Suprapubic skin (tissue), 4 donors: ENCODE results near the gene FSTL4. TPM values are rescaled to one million over a fixed set of nuclear protein-coding genes. Genes with fewer than 3 reads are reported as not detected.

Experiments used
- DNase-seq, 2 donors: peaks; one replicate each; pipeline ENCODE4 v3.0.0-alpha.2; 2019; ENCODE audit warnings: low spot score in 2 of 2
- H3K27ac ChIP-seq: fragments of 200-600 bp; sonication (generic); one replicate; pipeline ENCODE4 v1.5.1; 2019
- H3K27me3 ChIP-seq: fragments of 200-600 bp; sonication (generic); one replicate; pipeline ENCODE4 v1.5.1; 2019
- H3K36me3 ChIP-seq: fragments of 200-600 bp; sonication (generic); one replicate; pipeline ENCODE4 v1.5.1; 2019
- H3K4me1 ChIP-seq: fragments of 200-600 bp; sonication (generic); one replicate; pipeline ENCODE4 v1.5.1; 2019
- H3K4me3 ChIP-seq: fragments of 200-600 bp; sonication (generic); one replicate; pipeline ENCODE4 v1.5.1; 2019; ENCODE audit warnings: mild to moderate bottlenecking
- H3K9me3 ChIP-seq: fragments of 200-600 bp; sonication (generic); one replicate; pipeline ENCODE4 v1.5.1; 2019
- EP300 ChIP-seq: sonication (generic); formaldehyde crosslinking; IDR thresholded peaks from one replicate; pipeline ENCODE4 v1.6.1; 2017; ENCODE audit warnings: antibody characterized with exemption
- POLR2A ChIP-seq, 2 donors: fragments of 450-650 bp; IDR thresholded peaks; one replicate each; pipeline ENCODE4 v1.6.1; 2017; ENCODE audit warnings: antibody characterized with exemption in 2 of 2, mild to moderate bottlenecking in 2 of 2, moderate library complexity in 2 of 2
- POLR2AphosphoS5 ChIP-seq, 3 donors: sonication (generic); formaldehyde crosslinking; IDR thresholded peaks; one replicate each; pipeline ENCODE4 v1.6.1; 2017; ENCODE audit warnings: antibody characterized with exemption in 3 of 3
- WGBS: methylation state at CpG from one replicate; pipeline ENCODE4 v1.1.5; 2018; 5-methylcytosine and 5-hydroxymethylcytosine counted together
- total RNA-seq, 4 donors: library from RNA; depleted of rRNA; stranded (reverse); fragments of >200 nt; gene quantifications; one replicate each; pipeline ENCODE4 v1.1.0, GENCODE V29; 2016
- TF ChIP-seq, protein P1 (sequence below), 2 donors: fragments of 200-600 bp in 1 of 2; fragments of 450-650 bp in 1 of 2; sonication (generic) in 1 of 2; IDR thresholded peaks; one replicate each; pipeline ENCODE4 v1.5.1; 2016 to 2019; ENCODE audit warnings: antibody characterized with exemption in 2 of 2, mild to moderate bottlenecking in 1 of 2, moderate library complexity in 1 of 2

The FSTL4 gene
- total RNA-seq, 4 donors from 2014 or later = 2.3 to 6.4 (median 5.8) TPM

DNA sequence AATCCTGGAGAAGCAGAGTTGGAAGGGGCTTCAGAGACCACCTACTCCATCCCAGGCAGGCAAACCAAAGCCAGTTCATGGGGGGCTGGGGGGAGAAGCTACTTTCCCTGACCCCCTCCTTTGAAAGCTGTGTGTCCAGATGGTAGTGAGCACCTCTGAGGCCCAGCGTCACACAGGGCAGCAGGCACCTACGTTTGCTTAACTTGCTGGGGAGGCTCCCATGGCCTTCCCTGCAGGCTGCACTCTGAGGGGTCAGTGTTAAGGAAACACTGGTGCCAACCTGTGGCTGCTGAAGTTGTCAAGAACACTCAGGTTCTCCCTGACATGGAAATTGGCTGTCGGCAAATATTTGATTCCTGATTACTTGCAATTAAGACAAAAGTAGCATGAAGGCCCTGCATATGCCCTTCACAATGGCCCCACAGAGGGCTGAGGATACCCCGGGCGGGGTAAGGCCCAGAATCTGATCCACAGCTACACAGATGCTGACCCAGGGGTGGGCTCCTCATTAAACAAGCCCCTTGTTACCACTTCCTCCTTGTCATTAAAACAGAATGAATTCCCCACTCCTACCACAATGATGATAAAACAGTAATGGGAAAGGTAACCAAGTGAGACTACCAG is 208.5 kb downstream of the FSTL4 start:
- no peak overlapping the region for H3K4me3 ChIP-seq
- TF ChIP-seq, protein P1, sequence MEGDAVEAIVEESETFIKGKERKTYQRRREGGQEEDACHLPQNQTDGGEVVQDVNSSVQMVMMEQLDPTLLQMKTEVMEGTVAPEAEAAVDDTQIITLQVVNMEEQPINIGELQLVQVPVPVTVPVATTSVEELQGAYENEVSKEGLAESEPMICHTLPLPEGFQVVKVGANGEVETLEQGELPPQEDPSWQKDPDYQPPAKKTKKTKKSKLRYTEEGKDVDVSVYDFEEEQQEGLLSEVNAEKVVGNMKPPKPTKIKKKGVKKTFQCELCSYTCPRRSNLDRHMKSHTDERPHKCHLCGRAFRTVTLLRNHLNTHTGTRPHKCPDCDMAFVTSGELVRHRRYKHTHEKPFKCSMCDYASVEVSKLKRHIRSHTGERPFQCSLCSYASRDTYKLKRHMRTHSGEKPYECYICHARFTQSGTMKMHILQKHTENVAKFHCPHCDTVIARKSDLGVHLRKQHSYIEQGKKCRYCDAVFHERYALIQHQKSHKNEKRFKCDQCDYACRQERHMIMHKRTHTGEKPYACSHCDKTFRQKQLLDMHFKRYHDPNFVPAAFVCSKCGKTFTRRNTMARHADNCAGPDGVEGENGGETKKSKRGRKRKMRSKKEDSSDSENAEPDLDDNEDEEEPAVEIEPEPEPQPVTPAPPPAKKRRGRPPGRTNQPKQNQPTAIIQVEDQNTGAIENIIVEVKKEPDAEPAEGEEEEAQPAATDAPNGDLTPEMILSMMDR (IDR thresholded peaks at IDR 0.05) = no peak
- TF ChIP-seq POLR2A (IDR thresholded peaks at IDR 0.05) (no peak), POLR2AphosphoS5 (IDR thresholded peaks at IDR 0.05) (no peak), EP300 (no peak)
- no peaks in the 10 kb centered on the region for H3K36me3 ChIP-seq
- no peaks in the 10 kb centered on the region for H3K9me3 ChIP-seq
- H3K27ac ChIP-seq = no peak overlapping the region
- no peaks in the 10 kb centered on the region for H3K4me1 ChIP-seq
- WGBS = 92% methylated on average over 3 of the region's 5 CpGs
- no peaks in the 10 kb centered on the region for H3K27me3 ChIP-seq
- no peak for DNase-seq

DNA sequence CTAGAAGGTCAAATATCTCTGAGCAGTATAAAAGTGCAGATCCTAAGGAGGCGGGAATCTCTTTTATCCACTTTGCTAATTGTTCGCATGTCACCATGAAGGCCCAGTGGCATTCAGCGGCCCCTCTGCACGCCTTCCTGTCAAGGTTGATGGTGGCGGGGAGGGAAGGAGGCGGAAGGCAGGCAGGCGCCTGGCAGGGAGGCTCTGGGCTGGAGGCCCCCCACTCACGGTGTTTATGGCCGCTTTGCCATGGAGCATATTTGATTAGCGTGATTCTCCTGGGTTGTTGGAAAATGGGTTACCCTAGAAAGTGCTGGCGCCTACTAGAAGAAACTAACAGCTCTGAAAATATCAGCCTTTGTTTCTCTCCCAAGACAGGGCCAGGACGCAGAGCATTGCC is 209.6 kb downstream of the FSTL4 start:
- H3K4me3 ChIP-seq = no peak overlapping the region
- no peaks in the 10 kb centered on the region for H3K9me3 ChIP-seq
- 86% methylated on average over 11 of the region's 12 CpGs for WGBS
- no peaks in the 10 kb centered on the region for H3K4me1 ChIP-seq
- DNase-seq = no peak
- no peak for TF ChIP-seq EP300
- TF ChIP-seq POLR2A (IDR thresholded peaks at IDR 0.05) = no peak
- TF ChIP-seq POLR2AphosphoS5 (IDR thresholded peaks at IDR 0.05) = no peak
- TF ChIP-seq, protein P1 (IDR thresholded peaks at IDR 0.05) = no peak
- H3K36me3 ChIP-seq = no peaks in the 10 kb centered on the region
- no peak overlapping the region for H3K27ac ChIP-seq
- H3K27me3 ChIP-seq = no peaks in the 10 kb centered on the region

DNA sequence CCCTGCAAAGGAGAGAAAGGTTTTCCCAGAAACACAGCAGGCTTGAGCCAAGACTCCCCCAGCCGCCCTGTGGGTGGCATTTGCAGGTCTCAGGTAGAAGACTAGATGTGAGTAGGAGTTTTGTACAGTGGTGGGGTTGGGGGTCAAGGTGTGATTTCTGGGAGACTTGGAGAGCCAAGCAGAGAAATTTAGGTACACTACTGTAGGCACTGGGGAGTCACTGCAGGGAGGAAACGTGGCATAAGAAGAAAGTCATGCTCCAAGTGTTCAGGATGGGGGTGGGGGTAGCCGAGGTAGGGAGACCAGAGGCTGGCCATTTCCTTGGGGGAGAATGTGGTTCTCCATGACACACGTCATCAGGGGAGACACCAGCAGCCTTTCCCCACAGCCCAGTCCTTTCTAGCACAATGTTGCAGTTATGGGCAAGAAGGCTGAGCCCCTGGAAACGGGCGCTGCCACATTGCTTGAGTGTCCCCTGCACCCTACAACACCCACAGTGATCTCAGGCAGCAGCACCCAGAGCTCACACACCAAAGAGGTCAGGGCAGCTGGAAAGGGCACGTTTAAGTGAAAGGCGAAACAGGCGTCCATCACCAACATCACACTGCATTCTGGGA is 210.5 kb downstream of the FSTL4 start:
- H3K9me3 ChIP-seq = no peaks in the 10 kb centered on the region
- no peaks in the 10 kb centered on the region for H3K4me1 ChIP-seq
- no peak overlapping the region for H3K27ac ChIP-seq
- WGBS = 85% methylated on average over 9 of the region's 9 CpGs
- no peaks in the 10 kb centered on the region for H3K27me3 ChIP-seq
- H3K4me3 ChIP-seq = no peak overlapping the region
- no peak for DNase-seq
- no peak for TF ChIP-seq POLR2AphosphoS5 (IDR thresholded peaks at IDR 0.05)
- no peak for TF ChIP-seq POLR2A (IDR thresholded peaks at IDR 0.05)
- TF ChIP-seq, protein P1 (IDR thresholded peaks at IDR 0.05) = no peak
- no peak for TF ChIP-seq EP300
- no peaks in the 10 kb centered on the region for H3K36me3 ChIP-seq

DNA sequence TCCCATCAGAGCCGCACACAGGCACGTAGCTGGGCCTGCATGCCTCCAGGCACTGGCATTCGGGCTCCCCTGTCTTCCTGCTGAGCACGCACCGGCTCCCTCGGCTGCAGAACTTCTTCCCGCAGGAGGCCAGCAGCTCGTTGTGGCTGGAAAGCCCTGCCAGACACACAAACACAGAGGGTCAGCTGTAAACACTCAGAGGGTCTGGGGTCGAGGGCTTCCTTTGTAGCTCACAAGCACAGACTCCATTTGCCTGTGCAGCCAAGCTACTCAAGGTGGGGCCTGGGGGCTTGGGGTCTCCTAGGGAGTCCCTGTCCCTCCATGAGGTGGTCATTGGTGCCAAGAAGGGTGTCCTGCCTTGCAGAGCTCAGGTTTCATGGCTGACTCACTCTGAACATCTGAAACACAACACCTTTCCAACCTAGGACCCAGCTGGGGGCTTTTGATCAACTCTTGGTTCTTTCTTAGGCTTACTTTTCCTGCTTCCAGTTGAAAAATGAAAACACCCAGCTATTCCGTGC is 211.4 kb downstream of the FSTL4 start:
- Histone ChIP-seq H3K36me3 (no peaks in the 10 kb centered on the region), H3K27ac (no peak overlapping the region), H3K9me3 (no peaks in the 10 kb centered on the region), H3K4me1 (no peaks in the 10 kb centered on the region), H3K27me3 (no peaks in the 10 kb centered on the region), H3K4me3 (no peak overlapping the region)
- no peak for TF ChIP-seq POLR2AphosphoS5 (IDR thresholded peaks at IDR 0.05)
- TF ChIP-seq, protein P1 (IDR thresholded peaks at IDR 0.05) = no peak
- no peak for TF ChIP-seq POLR2A (IDR thresholded peaks at IDR 0.05)
- no peak for TF ChIP-seq EP300
- WGBS = 73% methylated on average over 6 of the region's 10 CpGs
- DNase-seq = peak in 1 of 2 donors; percentile 57

DNA sequence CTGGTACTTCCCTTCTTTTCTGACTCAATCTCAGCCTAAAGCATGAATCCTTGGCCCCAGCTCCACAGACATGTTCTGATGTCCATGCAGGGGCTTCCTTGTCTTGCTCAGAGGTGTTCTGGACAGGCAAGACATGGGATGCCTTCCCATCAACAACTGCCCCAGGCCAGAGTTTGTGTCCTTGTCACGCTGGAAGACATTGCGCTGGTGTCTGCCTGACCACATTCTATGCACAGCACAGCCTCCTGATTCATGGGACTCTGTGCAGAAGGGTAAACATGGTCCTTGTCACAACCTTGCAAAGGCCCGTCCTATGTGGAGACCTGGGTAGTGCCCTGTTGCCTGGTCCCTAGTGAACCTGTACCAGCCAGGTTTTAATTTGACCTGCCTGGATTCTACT is 212.2 kb downstream of the FSTL4 start:
- TF ChIP-seq POLR2A (IDR thresholded peaks at IDR 0.05) (no peak), EP300 (no peak), POLR2AphosphoS5 (IDR thresholded peaks at IDR 0.05) (no peak)
- TF ChIP-seq, protein P1 (IDR thresholded peaks at IDR 0.05) = no peak
- no peak for DNase-seq
- Histone ChIP-seq H3K36me3 (no peaks in the 10 kb centered on the region), H3K27ac (no peak overlapping the region), H3K4me3 (no peak overlapping the region), H3K9me3 (no peaks in the 10 kb centered on the region), H3K27me3 (no peaks in the 10 kb centered on the region), H3K4me1 (no peaks in the 10 kb centered on the region)
- no CpG with 5 or more reads among the region's 3 CpGs for WGBS
